Activated naive CD4-positive, alpha-beta T cell treated with anti-CD3 and anti-CD28 coated beads for 36 hours (primary cell): ENCODE results near the gene HABP2. TPM values are rescaled to one million over a fixed set of nuclear protein-coding genes. Genes with fewer than 3 reads are reported as not detected.

Experiments
- CTCF ChIA-PET: fragments of 350-600 bp; sonication (Branson Sonifier 250); formaldehyde crosslinking; loops from one replicate; lab custom pipeline; 2021; ENCODE audit warnings: antibody characterized with exemption; lab: Charles Lee
- DNase-seq: peaks from one replicate; pipeline ENCODE4 v3.0.0-alpha.2; 2020
- H3K27ac Mint-ChIP-seq: one replicate; pipeline ENCODE4 v1.8.0; 2021; ENCODE audit warnings: mild to moderate bottlenecking, mixed read lengths
- H3K27me3 Mint-ChIP-seq: one replicate; pipeline ENCODE4 v1.8.0; 2021; ENCODE audit warnings: low read depth, mixed read lengths
- H3K36me3 Mint-ChIP-seq: one replicate; pipeline ENCODE4 v1.8.0; 2021; ENCODE audit warnings: low read depth, mixed read lengths
- H3K4me1 Mint-ChIP-seq: one replicate; pipeline ENCODE4 v1.8.0; 2021; ENCODE audit warnings: low read depth, mixed read lengths
- H3K4me3 Mint-ChIP-seq: one replicate; pipeline ENCODE4 v1.8.0; 2021; ENCODE audit warnings: mild to moderate bottlenecking, moderate library complexity, mixed read lengths
- H3K9me3 Mint-ChIP-seq: one replicate; pipeline ENCODE4 v1.8.0; 2021; ENCODE audit warnings: mixed read lengths
- intact Hi-C: fragments of 100-400 bp; cut with micrococcal nuclease; formaldehyde crosslinking; loops from one replicate; pipeline ENCODE4 v1.15.1; 2023
- total RNA-seq, 2 experiments: library from RNA; stranded (reverse); gene quantifications; one replicate each; pipeline ENCODE4 v1.2.3, GENCODE V29; 2021

The HABP2 gene
- total RNA-seq, 2 experiments from 2014 or later = not detected

GRCh38 chr10:113519681-113520115 lies 33.2 kb upstream of the HABP2 start:
- Mint-ChIP-seq H3K9me3 (no peaks in the 10 kb centered on the region), H3K27me3 (peaks cover 12% of the 10 kb centered on the region), H3K4me3 (no peak overlapping the region), H3K4me1 (no peaks in the 10 kb centered on the region), H3K36me3 (no peaks in the 10 kb centered on the region), H3K27ac (no peak overlapping the region)
- intact Hi-C loops = loop anchor here (5.0 kb wide), 1 partner anchor 132 kb away; no protein-coding TSS in a partner anchor
- CTCF ChIA-PET = interaction anchor here (0.6 kb wide), 1 partner anchor 996 kb away, joined by 3 read pairs; no protein-coding TSS in a partner anchor
- no peak for DNase-seq

GRCh38 chr10:113520261-113520660 lies 32.6 kb upstream of the HABP2 start:
- Mint-ChIP-seq H3K9me3 (no peaks in the 10 kb centered on the region), H3K4me3 (no peak overlapping the region), H3K27ac (no peak overlapping the region), H3K4me1 (no peaks in the 10 kb centered on the region), H3K36me3 (no peaks in the 10 kb centered on the region), H3K27me3 (peaks cover 8% of the 10 kb centered on the region)
- no peak for DNase-seq
- intact Hi-C loops = loop anchor here (5.0 kb wide), 1 partner anchor 133 kb away; no protein-coding TSS in a partner anchor
- CTCF ChIA-PET = interaction anchor here (0.6 to 1.5 kb wide), 4 partner anchors 9 to 1137 kb away, joined by 3 to 10 read pairs (median 4); no protein-coding TSS in a partner anchor

GRCh38 chr10:113520690-113521474 lies 32.0 kb upstream of the HABP2 start:
- H3K9me3 Mint-ChIP-seq = no peaks in the 10 kb centered on the region
- DNase-seq = peak; percentile 58
- CTCF ChIA-PET = interaction anchor here (0.6 to 1.5 kb wide), 4 partner anchors 10 to 1138 kb away, joined by 3 to 10 read pairs (median 4); no protein-coding TSS in a partner anchor
- H3K27ac Mint-ChIP-seq = no peak overlapping the region
- intact Hi-C loops = loop anchor here (1.0 to 5.0 kb wide), 3 partner anchors 42 to 1049 kb away; no protein-coding TSS in a partner anchor
- peaks cover 8% of the 10 kb centered on the region for H3K27me3 Mint-ChIP-seq
- H3K36me3 Mint-ChIP-seq = no peaks in the 10 kb centered on the region
- H3K4me1 Mint-ChIP-seq = no peaks in the 10 kb centered on the region
- H3K4me3 Mint-ChIP-seq = no peak overlapping the region

GRCh38 chr10:113521475-113521795 lies 31.4 kb upstream of the HABP2 start:
- Mint-ChIP-seq H3K4me3 (no peak overlapping the region), H3K9me3 (no peaks in the 10 kb centered on the region), H3K4me1 (no peaks in the 10 kb centered on the region), H3K36me3 (no peaks in the 10 kb centered on the region), H3K27ac (no peak overlapping the region), H3K27me3 (peaks cover 8% of the 10 kb centered on the region)
- CTCF ChIA-PET = interaction anchor here (0.8 to 1.5 kb wide), 3 partner anchors 10 to 136 kb away, joined by 4 to 10 read pairs (median 4); no protein-coding TSS in a partner anchor
- DNase-seq = no peak
- intact Hi-C loops = loop anchor here (1.0 to 5.0 kb wide), 3 partner anchors 42 to 1049 kb away; no protein-coding TSS in a partner anchor

GRCh38 chr10:113522460-113522859 lies 30.4 kb upstream of the HABP2 start:
- no peak overlapping the region for H3K4me3 Mint-ChIP-seq
- no peak for DNase-seq
- intact Hi-C loops = loop anchor here (5.0 kb wide), 1 partner anchor 135 kb away; no protein-coding TSS in a partner anchor
- no peaks in the 10 kb centered on the region for H3K36me3 Mint-ChIP-seq
- H3K9me3 Mint-ChIP-seq = no peaks in the 10 kb centered on the region
- H3K4me1 Mint-ChIP-seq = no peaks in the 10 kb centered on the region
- H3K27me3 Mint-ChIP-seq = peaks cover 8% of the 10 kb centered on the region
- no peak overlapping the region for H3K27ac Mint-ChIP-seq
- CTCF ChIA-PET = interaction anchor here (0.8 to 1.3 kb wide), 3 partner anchors 38 to 448 kb away, joined by 3 read pairs; no protein-coding TSS in a partner anchor

- no peaks in the 10 kb centered on the region for H3K36me3 Mint-ChIP-seq
- peaks cover 8% of the 10 kb centered on the region for H3K27me3 Mint-ChIP-seq
- H3K4me1 Mint-ChIP-seq = no peaks in the 10 kb centered on the region
- no peak for DNase-seq
- no peak overlapping the region for H3K27ac Mint-ChIP-seq
- no peak overlapping the region for H3K4me3 Mint-ChIP-seq
- no peaks in the 10 kb centered on the region for H3K9me3 Mint-ChIP-seq
- intact Hi-C loops = loop anchor here (5.0 kb wide), 1 partner anchor 136 kb away; no protein-coding TSS in a partner anchor
- CTCF ChIA-PET = interaction anchor here (1.3 kb wide), 1 partner anchor 40 kb away, joined by 3 read pairs; no protein-coding TSS in a partner anchor
These were observed 29.8 kb upstream of the HABP2 start for GRCh38 chr10:113523071-113523470.

- Mint-ChIP-seq H3K9me3 (no peaks in the 10 kb centered on the region), H3K36me3 (no peaks in the 10 kb centered on the region), H3K27ac (no peak overlapping the region), H3K4me1 (no peaks in the 10 kb centered on the region), H3K27me3 (peaks cover 8% of the 10 kb centered on the region), H3K4me3 (no peak overlapping the region)
- intact Hi-C loops = loop anchor here (5.0 kb wide), 1 partner anchor 136 kb away; no protein-coding TSS in a partner anchor
- CTCF ChIA-PET = no interaction called here
- no peak for DNase-seq
These were observed 29.2 kb upstream of the HABP2 start for GRCh38 chr10:113523628-113524027.

- Mint-ChIP-seq H3K27ac (no peak overlapping the region), H3K4me3 (no peak overlapping the region), H3K27me3 (peaks cover 8% of the 10 kb centered on the region), H3K9me3 (no peaks in the 10 kb centered on the region), H3K4me1 (no peaks in the 10 kb centered on the region), H3K36me3 (no peaks in the 10 kb centered on the region)
- DNase-seq = no peak
- CTCF ChIA-PET = no interaction called here
- intact Hi-C loops = loop anchor here (5.0 kb wide), 1 partner anchor 137 kb away; no protein-coding TSS in a partner anchor
These were observed 28.7 kb upstream of the HABP2 start for GRCh38 chr10:113524120-113524519.

GRCh38 chr10:113524539-113525490 lies 28.0 kb upstream of the HABP2 start:
- peaks cover 8% of the 10 kb centered on the region for H3K27me3 Mint-ChIP-seq

GRCh38 chr10:113525713-113526112 lies 27.1 kb upstream of the HABP2 start:
- H3K36me3 Mint-ChIP-seq = no peaks in the 10 kb centered on the region
- DNase-seq = no peak
- H3K27ac Mint-ChIP-seq = no peak overlapping the region
- no peaks in the 10 kb centered on the region for H3K4me1 Mint-ChIP-seq
- no peak overlapping the region for H3K4me3 Mint-ChIP-seq
- H3K9me3 Mint-ChIP-seq = no peaks in the 10 kb centered on the region
- intact Hi-C loops = no loop called here
- CTCF ChIA-PET = interaction anchor here (0.6 kb wide), 1 partner anchor 276 kb away, joined by 3 read pairs; no protein-coding TSS in a partner anchor
- peaks cover 8% of the 10 kb centered on the region for H3K27me3 Mint-ChIP-seq

More at GRCh38 chr10:113524539-113525490, 28.0 kb upstream of the HABP2 start:
- CTCF ChIA-PET = no interaction called here
- H3K9me3 Mint-ChIP-seq = no peaks in the 10 kb centered on the region
- DNase-seq = no peak
- no peak overlapping the region for H3K4me3 Mint-ChIP-seq
- no peak overlapping the region for H3K27ac Mint-ChIP-seq
- H3K4me1 Mint-ChIP-seq = no peaks in the 10 kb centered on the region
- intact Hi-C loops = loop anchor here (5.0 kb wide), 1 partner anchor 138 kb away; no protein-coding TSS in a partner anchor
- H3K36me3 Mint-ChIP-seq = no peaks in the 10 kb centered on the region

- intact Hi-C loops = no loop called here
- Mint-ChIP-seq H3K9me3 (no peaks in the 10 kb centered on the region), H3K27ac (no peak overlapping the region), H3K4me3 (no peak overlapping the region), H3K27me3 (peaks cover 8% of the 10 kb centered on the region), H3K36me3 (no peaks in the 10 kb centered on the region), H3K4me1 (no peaks in the 10 kb centered on the region)
- no peak for DNase-seq
- CTCF ChIA-PET = no interaction called here
These were observed 25.5 kb upstream of the HABP2 start for GRCh38 chr10:113527211-113527906.
